HK-2 (cell line): Measurements from ENCODE around the gene RPS15A.
"Not testable (repeated sequence)": the region's sequence is repeated elsewhere in the genome, so short reads cannot be mapped to it uniquely, and the experiment has no call there.

ENCODE experiments used
- DNase-seq: peaks from one replicate; pipeline ENCODE4 v3.0.0-alpha.2; 2018; ENCODE audit not compliant: unreplicated experiment

RPS15A gene

GRCh38 chr16:18742870-18743269 lies 47.3 kb downstream of the RPS15A start:
- DNase-seq = not testable (repeated sequence)

GRCh38 chr16:18740027-18740426 lies 50.1 kb downstream of the RPS15A start:
- DNase-seq = not testable (repeated sequence)

GRCh38 chr16:18738768-18739167 lies 51.4 kb downstream of the RPS15A start:
- not testable (repeated sequence) for DNase-seq

GRCh38 chr16:18734279-18734678 lies 55.9 kb downstream of the RPS15A start:
- DNase-seq = not testable (repeated sequence)
